ENCODE results near the gene GIGYF2. TPM values are rescaled to one million over a fixed set of nuclear protein-coding genes. Genes with fewer than 3 reads are reported as not detected.

GIGYF2 gene
- total RNA-seq, 1 experiment from 2014 or later: 59.6 TPM

- no peaks in the 10 kb centered on the region for H3K4me1 ChIP-seq (ENCODE audit: low read length)
- DNase-seq: no peak
- H3K4me3 ChIP-seq (ENCODE audit: low read length): no peak overlapping the region
- no peak overlapping the region for H3K9ac ChIP-seq (ENCODE audit: low read length)
- no peak overlapping the region for H2AFZ ChIP-seq (ENCODE audit: low read length)
- no peaks in the 10 kb centered on the region for H4K20me1 ChIP-seq (ENCODE audit: insufficient read depth, low read depth, low read length)
- H3K79me2 ChIP-seq (ENCODE audit: low read length): no peaks in the 10 kb centered on the region
- no peaks in the 10 kb centered on the region for H3K36me3 ChIP-seq (ENCODE audit: insufficient read depth, low read length)
- no peaks in the 10 kb centered on the region for H3K9me2 ChIP-seq (replicated peaks; ENCODE audit: insufficient read depth, low read length)
- no peaks in the 10 kb centered on the region for H3K27me3 ChIP-seq (ENCODE audit: low read length)
- H3K4me2 ChIP-seq (ENCODE audit: low read depth, low read length, poor library complexity, severe bottlenecking): no peak overlapping the region
- H3K9me3 ChIP-seq (ENCODE audit: low read length): no peaks in the 10 kb centered on the region
- no peak overlapping the region for H3K27ac ChIP-seq (ENCODE audit: low read length)
Measured at GRCh38 chr2:232865165-232865564, 168.0 kb downstream of the GIGYF2 start.

GRCh38 chr2:232866104-232866503 lies 169.0 kb downstream of the GIGYF2 start:
- H3K9ac ChIP-seq (ENCODE audit: low read length): no peak overlapping the region
- no peaks in the 10 kb centered on the region for H4K20me1 ChIP-seq (ENCODE audit: insufficient read depth, low read depth, low read length)
- no peak overlapping the region for H3K4me2 ChIP-seq (ENCODE audit: low read depth, low read length, poor library complexity, severe bottlenecking)
- H3K4me1 ChIP-seq (ENCODE audit: low read length): no peaks in the 10 kb centered on the region
- H3K9me3 ChIP-seq (ENCODE audit: low read length): no peaks in the 10 kb centered on the region
- H3K27me3 ChIP-seq (ENCODE audit: low read length): no peaks in the 10 kb centered on the region
- H3K79me2 ChIP-seq (ENCODE audit: low read length): no peaks in the 10 kb centered on the region
- H3K27ac ChIP-seq (ENCODE audit: low read length): no peak overlapping the region
- no peak overlapping the region for H2AFZ ChIP-seq (ENCODE audit: low read length)
- no peak overlapping the region for H3K4me3 ChIP-seq (ENCODE audit: low read length)
- DNase-seq: no peak
- no peaks in the 10 kb centered on the region for H3K9me2 ChIP-seq (replicated peaks; ENCODE audit: insufficient read depth, low read length)
- no peaks in the 10 kb centered on the region for H3K36me3 ChIP-seq (ENCODE audit: insufficient read depth, low read length)

GRCh38 chr2:232869138-232870017 lies 172.2 kb downstream of the GIGYF2 start:
- Histone ChIP-seq H3K4me2 (ENCODE audit: low read depth, low read length, poor library complexity, severe bottlenecking) (no peak overlapping the region), H3K4me3 (ENCODE audit: low read length) (no peak overlapping the region), H3K27ac (ENCODE audit: low read length) (no peak overlapping the region), H3K4me1 (ENCODE audit: low read length) (no peaks in the 10 kb centered on the region), H3K9ac (ENCODE audit: low read length) (no peak overlapping the region), H4K20me1 (ENCODE audit: insufficient read depth, low read depth, low read length) (no peaks in the 10 kb centered on the region), H3K36me3 (ENCODE audit: insufficient read depth, low read length) (no peaks in the 10 kb centered on the region), H3K79me2 (ENCODE audit: low read length) (no peaks in the 10 kb centered on the region), H3K9me2 (replicated peaks; ENCODE audit: insufficient read depth, low read length) (no peaks in the 10 kb centered on the region), H3K27me3 (ENCODE audit: low read length) (no peaks in the 10 kb centered on the region), H3K9me3 (ENCODE audit: low read length) (no peaks in the 10 kb centered on the region), H2AFZ (ENCODE audit: low read length) (no peak overlapping the region)
- DNase-seq: no peak

GRCh38 chr2:232870018-232870765 lies 173.1 kb downstream of the GIGYF2 start, which contains the start of gene SNORC:
Gene SNORC, plus strand, starts transcription at chr2:232870264. Its CDS starts 78 bp downstream, at chr2:232870342.
- no peak for DNase-seq
- H3K27me3 ChIP-seq (ENCODE audit: low read length): no peaks in the 10 kb centered on the region
- H3K9ac ChIP-seq (ENCODE audit: low read length): no peak within 1 kb of the TSS
- no peak within 1 kb of the TSS for H3K4me2 ChIP-seq (ENCODE audit: low read depth, low read length, poor library complexity, severe bottlenecking)
- no peak within 1 kb of the TSS for H3K27ac ChIP-seq (ENCODE audit: low read length)
- no peaks in the 10 kb centered on the region for H3K4me1 ChIP-seq (ENCODE audit: low read length)
- H3K9me2 ChIP-seq (replicated peaks; ENCODE audit: insufficient read depth, low read length): no peaks in the 10 kb centered on the region
- no peak within 1 kb of the TSS for H3K4me3 ChIP-seq (ENCODE audit: low read length)
- H3K9me3 ChIP-seq (ENCODE audit: low read length): no peaks in the 10 kb centered on the region
- H3K36me3 ChIP-seq (ENCODE audit: insufficient read depth, low read length): no peaks in the 10 kb centered on the region
- H2AFZ ChIP-seq (ENCODE audit: low read length): no peak within 1 kb of the TSS
- no peaks in the 10 kb centered on the region for H4K20me1 ChIP-seq (ENCODE audit: insufficient read depth, low read depth, low read length)
- no peaks in the 10 kb centered on the region for H3K79me2 ChIP-seq (ENCODE audit: low read length)

GRCh38 chr2:232870766-232871371 lies 173.7 kb downstream of the GIGYF2 start:
- H3K9ac ChIP-seq (ENCODE audit: low read length): no peak overlapping the region
- H3K4me3 ChIP-seq (ENCODE audit: low read length): no peak overlapping the region
- H3K9me2 ChIP-seq (replicated peaks; ENCODE audit: insufficient read depth, low read length): no peaks in the 10 kb centered on the region
- DNase-seq: no peak
- H3K4me2 ChIP-seq (ENCODE audit: low read depth, low read length, poor library complexity, severe bottlenecking): no peak overlapping the region
- H3K9me3 ChIP-seq (ENCODE audit: low read length): no peaks in the 10 kb centered on the region
- no peaks in the 10 kb centered on the region for H4K20me1 ChIP-seq (ENCODE audit: insufficient read depth, low read depth, low read length)
- no peaks in the 10 kb centered on the region for H3K27me3 ChIP-seq (ENCODE audit: low read length)
- no peaks in the 10 kb centered on the region for H3K36me3 ChIP-seq (ENCODE audit: insufficient read depth, low read length)
- H3K27ac ChIP-seq (ENCODE audit: low read length): no peak overlapping the region
- no peaks in the 10 kb centered on the region for H3K79me2 ChIP-seq (ENCODE audit: low read length)
- no peaks in the 10 kb centered on the region for H3K4me1 ChIP-seq (ENCODE audit: low read length)
- no peak overlapping the region for H2AFZ ChIP-seq (ENCODE audit: low read length)

DNA sequence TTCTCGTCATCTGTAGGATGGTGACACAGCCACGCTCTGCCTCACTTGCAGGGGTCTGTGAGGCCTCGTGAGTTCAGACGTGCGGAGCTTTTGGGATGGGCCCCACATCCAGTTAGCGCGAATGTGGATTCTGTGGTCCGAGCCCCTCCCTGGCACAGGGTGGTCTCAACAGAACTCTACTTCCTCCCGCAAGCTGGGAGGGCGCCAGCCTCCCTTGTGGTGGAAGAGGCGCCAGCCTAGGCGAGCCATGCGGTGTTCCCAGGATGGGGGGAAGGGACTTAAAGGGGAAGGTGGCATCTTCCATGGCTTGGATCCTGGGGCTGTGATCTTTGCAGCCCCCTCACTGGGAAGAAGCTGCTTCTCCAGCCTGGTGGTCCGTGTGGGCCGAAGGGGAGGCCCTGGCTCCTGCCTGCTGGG lies 174.3 kb downstream of the GIGYF2 start:
- Histone ChIP-seq H3K4me1 (ENCODE audit: low read length) (no peaks in the 10 kb centered on the region), H4K20me1 (ENCODE audit: insufficient read depth, low read depth, low read length) (no peaks in the 10 kb centered on the region), H3K27me3 (ENCODE audit: low read length) (no peaks in the 10 kb centered on the region), H3K4me3 (ENCODE audit: low read length) (no peak overlapping the region), H2AFZ (ENCODE audit: low read length) (no peak overlapping the region), H3K9me2 (replicated peaks; ENCODE audit: insufficient read depth, low read length) (no peaks in the 10 kb centered on the region), H3K9me3 (ENCODE audit: low read length) (no peaks in the 10 kb centered on the region), H3K4me2 (ENCODE audit: low read depth, low read length, poor library complexity, severe bottlenecking) (no peak overlapping the region), H3K79me2 (ENCODE audit: low read length) (no peaks in the 10 kb centered on the region), H3K27ac (ENCODE audit: low read length) (no peak overlapping the region), H3K9ac (ENCODE audit: low read length) (no peak overlapping the region), H3K36me3 (ENCODE audit: insufficient read depth, low read length) (no peaks in the 10 kb centered on the region)
- DNase-seq: no peak

- Histone ChIP-seq H3K36me3 (ENCODE audit: insufficient read depth, low read length) (no peaks in the 10 kb centered on the region), H3K27me3 (ENCODE audit: low read length) (no peaks in the 10 kb centered on the region), H3K9me3 (ENCODE audit: low read length) (no peaks in the 10 kb centered on the region), H2AFZ (ENCODE audit: low read length) (no peak overlapping the region), H3K9ac (ENCODE audit: low read length) (no peak overlapping the region), H3K4me1 (ENCODE audit: low read length) (no peaks in the 10 kb centered on the region), H3K27ac (ENCODE audit: low read length) (no peak overlapping the region), H4K20me1 (ENCODE audit: insufficient read depth, low read depth, low read length) (no peaks in the 10 kb centered on the region), H3K4me2 (ENCODE audit: low read depth, low read length, poor library complexity, severe bottlenecking) (no peak overlapping the region), H3K4me3 (ENCODE audit: low read length) (no peak overlapping the region), H3K79me2 (ENCODE audit: low read length) (no peaks in the 10 kb centered on the region), H3K9me2 (replicated peaks; ENCODE audit: insufficient read depth, low read length) (no peaks in the 10 kb centered on the region)
- no peak for DNase-seq
Measured at GRCh38 chr2:232871835-232872736, 175.0 kb downstream of the GIGYF2 start.
